Skeletal muscle satellite cell (primary cell): ENCODE data around the gene GLRB. TPM values are rescaled to one million over a fixed set of nuclear protein-coding genes. Genes with fewer than 3 reads are reported as not detected.
A peak's percentile ranks its signal among the peaks of the same experiment; 100 is the strongest.
"Not testable (repeated sequence)": the region's sequence is repeated elsewhere in the genome, so short reads cannot be mapped to it uniquely, and the experiment has no call there.

Experiments used
- H3K27me3 ChIP-seq: 2 replicates; pipeline ENCODE4 v1.7.0; 2013; ENCODE audit warnings: low read length; ENCODE audit not compliant: control insufficient read depth, insufficient read depth
- H3K36me3 ChIP-seq: 2 replicates; pipeline ENCODE4 v1.7.0; 2013; ENCODE audit warnings: mild to moderate bottlenecking, control low read depth, low read length; ENCODE audit not compliant: insufficient read depth
- H3K4me1 ChIP-seq: 2 replicates; pipeline ENCODE4 v1.7.0; 2013; ENCODE audit warnings: low read length; ENCODE audit not compliant: control insufficient read depth, insufficient read depth
- H3K4me2 ChIP-seq: 2 replicates; pipeline ENCODE4 v1.7.0; 2013; ENCODE audit warnings: mild to moderate bottlenecking, low read length
- H3K4me3 ChIP-seq: 2 replicates; pipeline ENCODE4 v1.7.0; 2013; ENCODE audit warnings: low read length
- H3K9ac ChIP-seq: 2 replicates; pipeline ENCODE4 v1.7.0; 2013; ENCODE audit warnings: mild to moderate bottlenecking, low read depth, low read length, moderate library complexity
- H3K9me3 ChIP-seq: replicated peaks from 2 replicates; pipeline ENCODE4 v1.7.0; 2013; ENCODE audit warnings: mild to moderate bottlenecking, control low read depth, low read length
- total RNA-seq: library from RNA; depleted of rRNA; stranded (reverse); fragments of >200 nt; gene quantifications from 2 replicates; pipeline ENCODE4 v1.2.3, GENCODE V29; 2012; rRNA removed

The GLRB gene
- total RNA-seq = 2.8 and 5.8 TPM in 2 replicates

GRCh38 chr4:157075811-157076577 lies at the start of gene GLRB:
Gene GLRB, plus strand, starts transcription at chr4:157076150. Its CDS starts 1,875 bp downstream, at chr4:157078025.
- H3K9ac ChIP-seq = peak within 1 kb of the TSS; percentile 79
- no peaks in the 10 kb centered on the region for H3K36me3 ChIP-seq
- H3K27me3 ChIP-seq = no peaks in the 10 kb centered on the region
- peaks cover 3% of the 10 kb centered on the region for H3K4me1 ChIP-seq
- no peaks in the 10 kb centered on the region for H3K9me3 ChIP-seq
- peak within 1 kb of the TSS; percentile 98 for H3K4me2 ChIP-seq
- H3K4me3 ChIP-seq = peak within 1 kb of the TSS; percentile 91

GRCh38 chr4:157035471-157035870 lies 40.5 kb upstream of the GLRB start:
- Histone ChIP-seq H3K36me3 (no peaks in the 10 kb centered on the region), H3K4me2 (no peak overlapping the region), H3K27me3 (no peaks in the 10 kb centered on the region), H3K9ac (no peak overlapping the region), H3K4me3 (no peak overlapping the region), H3K4me1 (no peaks in the 10 kb centered on the region), H3K9me3 (no peaks in the 10 kb centered on the region)

- Histone ChIP-seq H3K9ac (no peak overlapping the region), H3K36me3 (no peaks in the 10 kb centered on the region), H3K4me3 (no peak overlapping the region), H3K27me3 (no peaks in the 10 kb centered on the region), H3K4me1 (peaks cover 9% of the 10 kb centered on the region), H3K9me3 (no peaks in the 10 kb centered on the region), H3K4me2 (no peak overlapping the region)
Observed at GRCh38 chr4:157040405-157040804, 35.5 kb upstream of the GLRB start.

GRCh38 chr4:157043131-157043530 lies 32.8 kb upstream of the GLRB start:
- Histone ChIP-seq H3K27me3 (no peaks in the 10 kb centered on the region), H3K9ac (no peak overlapping the region), H3K4me1 (peaks cover 13% of the 10 kb centered on the region), H3K4me2 (peak overlapping the region; percentile 72), H3K36me3 (no peaks in the 10 kb centered on the region), H3K4me3 (peak overlapping the region; percentile 50), H3K9me3 (no peaks in the 10 kb centered on the region)

GRCh38 chr4:157045507-157046127 lies 30.3 kb upstream of the GLRB start:
- H3K4me2 ChIP-seq = peak overlapping the region; percentile 35
- peaks cover 15% of the 10 kb centered on the region for H3K4me1 ChIP-seq
- no peaks in the 10 kb centered on the region for H3K9me3 ChIP-seq
- no peak overlapping the region for H3K4me3 ChIP-seq
- no peaks in the 10 kb centered on the region for H3K27me3 ChIP-seq
- no peaks in the 10 kb centered on the region for H3K36me3 ChIP-seq
- peak overlapping the region; percentile 18 for H3K9ac ChIP-seq

- Histone ChIP-seq H3K36me3 (no peaks in the 10 kb centered on the region), H3K4me3 (no peak overlapping the region), H3K27me3 (no peaks in the 10 kb centered on the region), H3K9ac (no peak overlapping the region), H3K9me3 (no peaks in the 10 kb centered on the region), H3K4me1 (peaks cover 11% of the 10 kb centered on the region), H3K4me2 (no peak overlapping the region)
Observed at GRCh38 chr4:157048248-157048647, 27.7 kb upstream of the GLRB start.

- no peak overlapping the region for H3K4me3 ChIP-seq
- H3K9me3 ChIP-seq = no peaks in the 10 kb centered on the region
- no peak overlapping the region for H3K9ac ChIP-seq
- H3K36me3 ChIP-seq = no peaks in the 10 kb centered on the region
- H3K4me1 ChIP-seq = peaks cover 6% of the 10 kb centered on the region
- no peaks in the 10 kb centered on the region for H3K27me3 ChIP-seq
- no peak overlapping the region for H3K4me2 ChIP-seq
Observed at GRCh38 chr4:157050561-157050960, 25.4 kb upstream of the GLRB start.

- Histone ChIP-seq H3K4me3 (no peak overlapping the region), H3K9ac (no peak overlapping the region), H3K4me1 (peaks cover 6% of the 10 kb centered on the region), H3K27me3 (no peaks in the 10 kb centered on the region), H3K9me3 (no peaks in the 10 kb centered on the region), H3K36me3 (no peaks in the 10 kb centered on the region), H3K4me2 (no peak overlapping the region)
Observed at GRCh38 chr4:157052429-157053040, 23.4 kb upstream of the GLRB start.

GRCh38 chr4:157057218-157057617 lies 18.7 kb upstream of the GLRB start:
- Histone ChIP-seq H3K9ac (no peak overlapping the region), H3K9me3 (no peaks in the 10 kb centered on the region), H3K36me3 (no peaks in the 10 kb centered on the region), H3K27me3 (no peaks in the 10 kb centered on the region), H3K4me1 (no peaks in the 10 kb centered on the region), H3K4me3 (no peak overlapping the region), H3K4me2 (no peak overlapping the region)

- H3K27me3 ChIP-seq, H3K36me3 ChIP-seq: not testable (repeated sequence)
Observed at GRCh38 chr4:157058899-157059298, 17.1 kb upstream of the GLRB start.

GRCh38 chr4:157072002-157072401 lies 3.9 kb upstream of the GLRB start:
- no peaks in the 10 kb centered on the region for H3K36me3 ChIP-seq
- H3K4me2 ChIP-seq = no peak overlapping the region
- no peaks in the 10 kb centered on the region for H3K9me3 ChIP-seq
- H3K27me3 ChIP-seq = no peaks in the 10 kb centered on the region
- H3K4me3 ChIP-seq = no peak overlapping the region
- peaks cover 10% of the 10 kb centered on the region for H3K4me1 ChIP-seq
- H3K9ac ChIP-seq = no peak overlapping the region

More at GRCh38 chr4:157058899-157059298, 17.1 kb upstream of the GLRB start:
- H3K4me1 ChIP-seq, H3K4me2 ChIP-seq, H3K9ac ChIP-seq, H3K4me3 ChIP-seq, H3K9me3 ChIP-seq: not testable (repeated sequence)
